ENCODE measurements around the gene TFF3.

The TFF3 gene

DNA sequence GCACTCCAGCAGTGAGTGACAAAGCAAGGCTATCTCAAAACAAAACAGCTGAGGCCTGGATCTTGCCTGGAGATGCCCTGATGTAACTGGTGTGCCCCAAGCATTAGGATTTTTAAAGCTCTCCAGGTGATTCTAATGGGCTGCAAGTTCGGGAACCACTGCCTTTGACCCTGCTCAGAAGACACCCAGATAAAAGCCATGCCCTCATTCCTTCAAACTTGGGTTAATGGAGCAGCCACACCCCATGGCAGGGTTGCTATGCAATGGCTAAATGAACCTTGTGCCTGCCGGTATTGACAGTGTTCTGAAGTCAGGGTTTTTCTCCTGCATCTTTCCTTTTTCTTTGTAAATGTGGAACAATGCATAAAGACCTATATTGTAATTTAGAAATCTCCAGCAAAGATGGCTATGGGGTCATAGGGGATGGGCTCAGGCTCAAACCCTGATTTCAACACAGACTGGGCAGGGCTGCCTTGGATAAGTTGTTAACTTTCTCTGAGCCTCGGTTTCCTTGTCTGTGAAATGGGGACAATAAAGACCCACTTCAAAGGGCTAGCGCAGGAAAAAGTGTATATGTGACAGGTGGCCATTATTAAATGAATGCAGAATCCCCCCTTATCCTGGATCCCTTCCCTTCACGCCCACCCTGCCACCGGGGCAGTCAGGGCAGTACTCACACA is 453 bp downstream of the TFF3 start:
- Histone ChIP-seq H3K27ac (ENCODE audit: poor library complexity, severe bottlenecking) (no peak overlapping the region), H3K4me1 (ENCODE audit: insufficient read depth, poor library complexity, severe bottlenecking) (no peaks in the 10 kb centered on the region), H3K36me3 (ENCODE audit: low read depth) (no peaks in the 10 kb centered on the region), H3K9me3 (ENCODE audit: severe bottlenecking) (no peaks in the 10 kb centered on the region), H3K27me3 (ENCODE audit: insufficient read depth, poor library complexity, severe bottlenecking) (no peaks in the 10 kb centered on the region), H3K4me3 (ENCODE audit: severe bottlenecking) (no peak overlapping the region)
- ATAC-seq (ENCODE audit: low read depth) (no peak), DNase-seq (ENCODE audit: low spot score) (no peak)
- TF ChIP-seq, protein P1, sequence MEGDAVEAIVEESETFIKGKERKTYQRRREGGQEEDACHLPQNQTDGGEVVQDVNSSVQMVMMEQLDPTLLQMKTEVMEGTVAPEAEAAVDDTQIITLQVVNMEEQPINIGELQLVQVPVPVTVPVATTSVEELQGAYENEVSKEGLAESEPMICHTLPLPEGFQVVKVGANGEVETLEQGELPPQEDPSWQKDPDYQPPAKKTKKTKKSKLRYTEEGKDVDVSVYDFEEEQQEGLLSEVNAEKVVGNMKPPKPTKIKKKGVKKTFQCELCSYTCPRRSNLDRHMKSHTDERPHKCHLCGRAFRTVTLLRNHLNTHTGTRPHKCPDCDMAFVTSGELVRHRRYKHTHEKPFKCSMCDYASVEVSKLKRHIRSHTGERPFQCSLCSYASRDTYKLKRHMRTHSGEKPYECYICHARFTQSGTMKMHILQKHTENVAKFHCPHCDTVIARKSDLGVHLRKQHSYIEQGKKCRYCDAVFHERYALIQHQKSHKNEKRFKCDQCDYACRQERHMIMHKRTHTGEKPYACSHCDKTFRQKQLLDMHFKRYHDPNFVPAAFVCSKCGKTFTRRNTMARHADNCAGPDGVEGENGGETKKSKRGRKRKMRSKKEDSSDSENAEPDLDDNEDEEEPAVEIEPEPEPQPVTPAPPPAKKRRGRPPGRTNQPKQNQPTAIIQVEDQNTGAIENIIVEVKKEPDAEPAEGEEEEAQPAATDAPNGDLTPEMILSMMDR (IDR thresholded peaks at IDR 0.05; ENCODE audit: poor library complexity, severe bottlenecking) = no peak

DNA sequence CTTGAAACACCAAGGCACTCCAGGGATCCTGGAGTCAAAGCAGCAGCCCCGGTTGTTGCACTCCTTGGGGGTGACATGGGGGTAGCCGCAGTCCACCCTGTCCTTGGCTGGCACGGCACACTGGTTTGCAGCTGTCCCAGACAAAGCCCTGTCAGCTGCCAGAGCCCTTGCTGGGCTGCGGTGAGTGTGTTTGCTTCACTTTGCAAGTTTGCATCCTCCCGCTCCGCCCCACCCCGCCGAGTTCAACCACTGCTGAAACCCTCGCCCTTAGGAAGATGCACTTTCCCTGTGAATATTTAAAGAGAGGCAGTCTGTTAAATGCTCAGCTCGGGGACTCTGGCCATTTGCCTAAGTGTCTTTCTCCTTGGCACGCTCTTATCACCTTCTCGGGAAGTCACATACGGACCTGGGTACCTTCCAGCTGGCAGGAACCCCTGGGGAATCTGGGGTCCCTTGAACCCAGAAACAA is 1.7 kb downstream of the TFF3 start:
- no peaks in the 10 kb centered on the region for H3K36me3 ChIP-seq (ENCODE audit: low read depth)
- TF ChIP-seq, protein P1 (IDR thresholded peaks at IDR 0.05; ENCODE audit: poor library complexity, severe bottlenecking) = no peak
- DNase-seq (ENCODE audit: low spot score) (no peak), ATAC-seq (ENCODE audit: low read depth) (no peak)
- H3K4me1 ChIP-seq (ENCODE audit: insufficient read depth, poor library complexity, severe bottlenecking) = no peaks in the 10 kb centered on the region
- H3K4me3 ChIP-seq (ENCODE audit: severe bottlenecking) = no peak overlapping the region
- no peaks in the 10 kb centered on the region for H3K27me3 ChIP-seq (ENCODE audit: insufficient read depth, poor library complexity, severe bottlenecking)
- no peaks in the 10 kb centered on the region for H3K9me3 ChIP-seq (ENCODE audit: severe bottlenecking)
- no peak overlapping the region for H3K27ac ChIP-seq (ENCODE audit: poor library complexity, severe bottlenecking)

DNA sequence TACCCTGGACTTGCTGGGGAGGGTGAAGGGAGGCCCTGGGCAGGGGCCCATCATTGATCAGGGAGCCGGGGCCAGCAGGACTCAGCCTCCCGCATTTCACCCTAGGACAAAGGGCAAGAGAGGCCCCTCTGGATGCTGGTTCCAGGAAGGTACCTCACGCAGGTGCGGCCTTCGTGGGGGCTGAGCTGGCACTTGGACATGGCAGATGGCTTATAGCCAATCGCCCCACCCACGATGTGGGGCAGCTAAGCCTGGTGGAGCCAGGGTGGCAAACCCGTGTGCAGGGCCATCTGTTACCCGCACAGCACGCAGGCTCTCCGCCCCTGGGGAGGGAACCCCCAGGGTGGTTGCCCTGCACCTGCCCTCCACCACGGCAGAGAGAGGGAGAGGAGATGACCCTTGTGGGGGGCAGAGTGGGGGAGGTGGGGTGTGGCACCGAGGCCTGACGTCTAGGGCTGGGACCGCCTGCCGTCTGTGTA is 2.5 kb downstream of the TFF3 start:
- no peaks in the 10 kb centered on the region for H3K4me1 ChIP-seq (ENCODE audit: insufficient read depth, poor library complexity, severe bottlenecking)
- H3K36me3 ChIP-seq (ENCODE audit: low read depth) = no peaks in the 10 kb centered on the region
- H3K9me3 ChIP-seq (ENCODE audit: severe bottlenecking) = no peaks in the 10 kb centered on the region
- TF ChIP-seq, protein P1 (IDR thresholded peaks at IDR 0.05; ENCODE audit: poor library complexity, severe bottlenecking) = no peak
- no peak overlapping the region for H3K4me3 ChIP-seq (ENCODE audit: severe bottlenecking)
- H3K27me3 ChIP-seq (ENCODE audit: insufficient read depth, poor library complexity, severe bottlenecking) = no peaks in the 10 kb centered on the region
- H3K27ac ChIP-seq (ENCODE audit: poor library complexity, severe bottlenecking) = no peak overlapping the region
- ATAC-seq (ENCODE audit: low read depth) (no peak), DNase-seq (ENCODE audit: low spot score) (no peak)

DNA sequence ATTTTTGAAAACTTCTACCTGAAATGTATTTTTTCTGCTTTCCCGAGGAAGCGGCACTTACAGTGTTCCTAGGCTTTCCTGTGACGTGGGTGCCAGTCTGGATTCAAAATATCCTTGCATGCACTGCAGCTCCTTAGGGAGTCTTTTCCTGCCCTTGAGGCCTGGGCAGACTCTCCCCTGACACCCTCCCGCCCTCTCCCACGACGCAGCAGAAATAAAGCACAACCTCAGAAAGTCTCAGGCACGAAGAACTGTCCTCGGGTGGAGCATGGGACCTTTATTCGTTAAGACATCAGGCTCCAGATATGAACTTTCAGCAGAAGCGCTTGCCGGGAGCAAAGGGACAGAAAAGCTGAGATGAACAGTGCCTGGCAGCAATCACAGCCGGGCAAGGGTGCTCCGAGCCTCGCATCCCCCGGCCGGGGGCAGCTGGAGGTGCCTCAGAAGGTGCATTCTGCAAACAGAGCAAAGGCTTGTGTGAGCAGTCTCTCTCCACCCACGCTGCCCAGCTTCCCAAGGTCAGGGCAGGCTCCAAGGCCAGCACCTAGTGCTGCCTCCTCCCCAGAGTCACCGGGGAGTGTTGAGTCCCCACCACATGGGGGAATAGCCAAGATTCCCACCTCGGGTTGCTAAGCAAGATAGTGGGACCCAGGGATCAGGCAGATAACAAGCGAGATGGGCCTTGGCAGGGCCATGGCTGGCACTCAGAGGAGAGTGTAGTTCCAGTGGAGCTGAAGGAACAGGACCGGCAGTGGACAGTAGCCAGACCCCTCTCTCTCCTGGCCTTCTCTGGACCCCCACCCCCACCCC is 3.2 kb downstream of the TFF3 start:
- TF ChIP-seq, protein P1 (IDR thresholded peaks at IDR 0.05; ENCODE audit: poor library complexity, severe bottlenecking) = no peak
- Histone ChIP-seq H3K4me3 (ENCODE audit: severe bottlenecking) (no peak overlapping the region), H3K27me3 (ENCODE audit: insufficient read depth, poor library complexity, severe bottlenecking) (no peaks in the 10 kb centered on the region), H3K4me1 (ENCODE audit: insufficient read depth, poor library complexity, severe bottlenecking) (no peaks in the 10 kb centered on the region), H3K9me3 (ENCODE audit: severe bottlenecking) (no peaks in the 10 kb centered on the region), H3K27ac (ENCODE audit: poor library complexity, severe bottlenecking) (no peak overlapping the region), H3K36me3 (ENCODE audit: low read depth) (no peaks in the 10 kb centered on the region)
- ATAC-seq (ENCODE audit: low read depth) = no peak
- no peak for DNase-seq (ENCODE audit: low spot score)
